K562 treated with DMSO at 1 percent for 48 hours (cell line): Measurements from ENCODE around the gene UPP2. TPM values are rescaled to one million over a fixed set of nuclear protein-coding genes. Genes with fewer than 3 reads are reported as not detected.

Source experiments
- total RNA-seq: library from RNA; unstranded; fragments of 300-600 nt; gene quantifications from 2 replicates; pipeline ENCODE4 v1.2.3, GENCODE V29; 2022; ENCODE audit warnings: low replicate concordance; ENCODE audit errors: extremely low read depth

UPP2 gene
- total RNA-seq, result not detected in 2 replicates

GRCh38 chr2:158101384-158101926 lies at the start of gene UPP2:
UPP2 (plus strand) TSS chr2:158101876; CDS start chr2:158102064, 188 bp downstream.

Other genes with a start within 250 kb of the UPP2 start
- gene ACVR1, start 225.5 kb upstream of the UPP2 start, total RNA-seq, result not detected in 2 replicates